HepG2 (cell line): Measurements from ENCODE around the gene LILRB4. TPM values are rescaled to one million over a fixed set of nuclear protein-coding genes. Genes with fewer than 3 reads are reported as not detected.

Experiments
- CEBPB ChIP-seq: IDR thresholded peaks from 2 replicates; pipeline ENCODE4 v1.6.1; 2011; ENCODE audit warnings: low read depth, low read length, improper control_type of control experiment, borderline replicate concordance
- CREB1 ChIP-seq, 2 experiments: fragments of 450-650 bp in 1 of 2; IDR thresholded peaks; 2 replicates each; pipeline ENCODE4 v1.6.1; 2016 to 2017; ENCODE audit warnings: control low read depth in 1 of 2, mild to moderate bottlenecking in 1 of 2, missing compliant biosample characterization in 1 of 2, missing genetic modification characterization in 1 of 2
- FOXK1 ChIP-seq: sonication (generic); formaldehyde crosslinking; IDR thresholded peaks from 2 replicates; pipeline ENCODE4 v1.4.0; 2020; ENCODE audit warnings: low read depth, missing genetic modification reagents, borderline replicate concordance
- GPBP1L1 ChIP-seq: sonication (generic); formaldehyde crosslinking; IDR thresholded peaks from 2 replicates; pipeline ENCODE4 v1.5.0; 2020; ENCODE audit warnings: mild to moderate bottlenecking, missing genetic modification reagents
- MYC ChIP-seq: sonication (generic); formaldehyde crosslinking; IDR thresholded peaks from 2 replicates; pipeline ENCODE4 v1.9.0; 2021; ENCODE audit warnings: missing genetic modification reagents, borderline replicate concordance
- NR1H2 ChIP-seq: sonication (generic); formaldehyde crosslinking; IDR thresholded peaks from 2 replicates; pipeline ENCODE4 v1.8.1; 2022; ENCODE audit warnings: low read depth, missing genetic modification reagents, borderline replicate concordance
- PHB2 ChIP-seq: fragments of 450-650 bp; IDR thresholded peaks from 2 replicates; pipeline ENCODE4 v1.6.1; 2018; ENCODE audit not compliant: partially characterized antibody
- SCMH1 ChIP-seq: sonication (generic); formaldehyde crosslinking; IDR thresholded peaks from 2 replicates; pipeline ENCODE4 v1.9.0; 2021; ENCODE audit warnings: missing genetic modification reagents, mild to moderate bottlenecking, borderline replicate concordance
- THAP9 ChIP-seq: sonication (generic); formaldehyde crosslinking; IDR thresholded peaks from 2 replicates; pipeline ENCODE4; 2020; ENCODE audit warnings: missing genetic modification reagents, mild to moderate bottlenecking, borderline replicate concordance
- ZBTB21 ChIP-seq: sonication (generic); formaldehyde crosslinking; IDR thresholded peaks from 2 replicates; pipeline ENCODE4 v1.4.0; 2020; ENCODE audit warnings: missing genetic modification reagents
- ZNF124 ChIP-seq: sonication (generic); formaldehyde crosslinking; IDR thresholded peaks from 2 replicates; pipeline ENCODE4 v1.4.0; 2020; ENCODE audit warnings: missing genetic modification reagents
- ZNF160 ChIP-seq: sonication (generic); formaldehyde crosslinking; IDR thresholded peaks from 2 replicates; pipeline ENCODE4 v1.8.0; 2022; ENCODE audit warnings: mild to moderate bottlenecking, inconsistent platforms, missing genetic modification reagents
- ZNF251 ChIP-seq: sonication (generic); formaldehyde crosslinking; IDR thresholded peaks from 2 replicates; pipeline ENCODE4 v1.9.0; 2021; ENCODE audit warnings: mild to moderate bottlenecking, missing genetic modification reagents
- ZNF296 ChIP-seq: sonication (generic); formaldehyde crosslinking; conservative IDR thresholded peaks from 2 replicates; pipeline ENCODE4 v1.5.0; 2020; ENCODE audit warnings: mild to moderate bottlenecking, missing genetic modification reagents
- ZNF451 ChIP-seq: sonication (generic); formaldehyde crosslinking; IDR thresholded peaks from 2 replicates; pipeline ENCODE4 v1.5.0; 2020; ENCODE audit warnings: mild to moderate bottlenecking, missing genetic modification reagents
- ZNF841 ChIP-seq: sonication (generic); formaldehyde crosslinking; IDR thresholded peaks from 2 replicates; pipeline ENCODE4 v1.8.1; 2023; ENCODE audit warnings: missing genetic modification reagents, borderline replicate concordance
- ZZZ3 ChIP-seq: sonication (generic); formaldehyde crosslinking; IDR thresholded peaks from 2 replicates; pipeline ENCODE4 v1.4.0; 2020; ENCODE audit warnings: missing genetic modification reagents, mild to moderate bottlenecking, borderline replicate concordance
- polyA plus RNA-seq, 8 experiments: library from polyadenylated mRNA; depleted of rRNA in 3 of 8; stranded (reverse) in 7 of 8; unstranded in 1 of 8; fragments of >200 nt; fragmentation: Illumina TruSeq in 4 of 8; extraction: Trizol in 4 of 8; gene quantifications; 2 replicates each; pipeline versions ENCODE4 v1.2.1 to v1.2.3, GENCODE V29; 2011 to 2016; ENCODE audit warnings: low read depth in 4 of 8, missing spikeins in 1 of 8, mixed read lengths in 1 of 8; ENCODE audit not compliant: insufficient read depth in 1 of 8
- total RNA-seq, 5 experiments: library from RNA; depleted of rRNA; stranded (reverse); fragments of >200 nt; fragmentation: Illumina TruSeq; extraction: Trizol; gene quantifications; 2 replicates each; pipeline ENCODE4 v1.2.3, GENCODE V29; 2016; ENCODE audit warnings: low read depth in 1 of 5
- TF ChIP-seq, protein P1 (sequence below): sonication (generic); formaldehyde crosslinking; IDR thresholded peaks from 2 replicates; pipeline ENCODE4 v1.5.0; 2020; ENCODE audit warnings: missing genetic modification reagents
- TF ChIP-seq, protein P2 (sequence below): IDR thresholded peaks from 2 replicates; pipeline ENCODE4 v1.6.1; 2016
- TF ChIP-seq, protein P3 (sequence below): sonication (generic); formaldehyde crosslinking; IDR thresholded peaks from 2 replicates; pipeline ENCODE4 v1.5.1; 2020; ENCODE audit warnings: mild to moderate bottlenecking, missing genetic modification reagents
- TF ChIP-seq, protein P4 (sequence below), 2 experiments: fragments of 450-650 bp in 1 of 2; sonication (generic) in 1 of 2; formaldehyde crosslinking; IDR thresholded peaks; 2 replicates each; pipeline versions ENCODE4 v1.5.0 to v1.8.0; 2020 to 2022; ENCODE audit warnings: mild to moderate bottlenecking in 1 of 2, missing genetic modification reagents in 1 of 2

Gene LILRB4
- total and polyA plus RNA-seq, 2 of the 13 experiments (the other 11 are each of a cell fraction or from before 2014, with no cell fraction given), result not detected

DNA sequence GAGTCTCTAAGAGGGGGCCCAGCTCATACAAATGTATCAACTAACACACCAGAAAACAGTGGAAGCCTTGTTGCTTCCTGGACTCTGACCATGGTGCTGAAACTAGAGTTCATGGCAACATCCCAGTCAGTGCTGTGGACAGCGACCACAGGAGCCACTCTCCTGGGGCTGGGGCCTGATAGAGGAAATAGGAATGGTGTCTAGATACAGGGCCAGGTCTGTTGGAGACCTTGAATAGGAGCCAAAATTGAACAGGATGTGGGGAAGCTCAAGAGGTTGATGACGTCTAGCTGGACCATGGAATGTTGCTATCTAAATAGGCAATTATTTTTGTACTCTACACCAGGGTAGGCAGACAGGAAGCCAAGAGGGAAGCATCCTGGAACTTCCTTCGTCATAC is 21.7 kb downstream of the LILRB4 start (continued):
- TF ChIP-seq GPBP1L1, result no peak
- peak; percentile 69; the same call in 1 of the 2 replicates for TF ChIP-seq ZNF124 (CRISPR knock-in tag)
- no peak for TF ChIP-seq ZNF451 (CRISPR knock-in tag)
- TF ChIP-seq, protein P1, sequence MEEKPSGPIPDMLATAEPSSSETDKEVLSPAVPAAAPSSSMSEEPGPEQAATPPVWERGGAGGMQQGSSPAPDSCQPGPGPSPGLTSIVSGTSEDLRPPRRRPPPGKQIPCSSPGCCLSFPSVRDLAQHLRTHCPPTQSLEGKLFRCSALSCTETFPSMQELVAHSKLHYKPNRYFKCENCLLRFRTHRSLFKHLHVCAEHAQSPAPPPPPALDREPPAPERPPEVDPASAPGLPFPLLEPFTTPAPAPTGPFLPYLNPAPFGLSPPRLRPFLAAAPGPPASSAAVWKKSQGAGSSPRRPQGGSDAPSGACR, result no peak
- peak; percentile 55; the same call in 1 of the 2 replicates for TF ChIP-seq ZBTB21 (CRISPR knock-in tag)
- no peak for TF ChIP-seq ZZZ3 (CRISPR knock-in tag)
- TF ChIP-seq, protein P2, sequence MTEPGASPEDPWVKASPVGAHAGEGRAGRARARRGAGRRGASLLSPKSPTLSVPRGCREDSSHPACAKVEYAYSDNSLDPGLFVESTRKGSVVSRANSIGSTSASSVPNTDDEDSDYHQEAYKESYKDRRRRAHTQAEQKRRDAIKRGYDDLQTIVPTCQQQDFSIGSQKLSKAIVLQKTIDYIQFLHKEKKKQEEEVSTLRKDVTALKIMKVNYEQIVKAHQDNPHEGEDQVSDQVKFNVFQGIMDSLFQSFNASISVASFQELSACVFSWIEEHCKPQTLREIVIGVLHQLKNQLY (CRISPR knock-in tag), result no peak
- no peak for TF ChIP-seq PHB2
- TF ChIP-seq ZNF296, result no peak
- TF ChIP-seq THAP9 (CRISPR knock-in tag), result no peak
- TF ChIP-seq CEBPB, result no peak
- TF ChIP-seq ZNF160, result 0 out of 2 replicates have a peak, but pooled peaks have one; percentile 70
- TF ChIP-seq ZNF841 (CRISPR knock-in tag), result no peak
- TF ChIP-seq NR1H2 (CRISPR knock-in tag), result no peak
- TF ChIP-seq, protein P3, sequence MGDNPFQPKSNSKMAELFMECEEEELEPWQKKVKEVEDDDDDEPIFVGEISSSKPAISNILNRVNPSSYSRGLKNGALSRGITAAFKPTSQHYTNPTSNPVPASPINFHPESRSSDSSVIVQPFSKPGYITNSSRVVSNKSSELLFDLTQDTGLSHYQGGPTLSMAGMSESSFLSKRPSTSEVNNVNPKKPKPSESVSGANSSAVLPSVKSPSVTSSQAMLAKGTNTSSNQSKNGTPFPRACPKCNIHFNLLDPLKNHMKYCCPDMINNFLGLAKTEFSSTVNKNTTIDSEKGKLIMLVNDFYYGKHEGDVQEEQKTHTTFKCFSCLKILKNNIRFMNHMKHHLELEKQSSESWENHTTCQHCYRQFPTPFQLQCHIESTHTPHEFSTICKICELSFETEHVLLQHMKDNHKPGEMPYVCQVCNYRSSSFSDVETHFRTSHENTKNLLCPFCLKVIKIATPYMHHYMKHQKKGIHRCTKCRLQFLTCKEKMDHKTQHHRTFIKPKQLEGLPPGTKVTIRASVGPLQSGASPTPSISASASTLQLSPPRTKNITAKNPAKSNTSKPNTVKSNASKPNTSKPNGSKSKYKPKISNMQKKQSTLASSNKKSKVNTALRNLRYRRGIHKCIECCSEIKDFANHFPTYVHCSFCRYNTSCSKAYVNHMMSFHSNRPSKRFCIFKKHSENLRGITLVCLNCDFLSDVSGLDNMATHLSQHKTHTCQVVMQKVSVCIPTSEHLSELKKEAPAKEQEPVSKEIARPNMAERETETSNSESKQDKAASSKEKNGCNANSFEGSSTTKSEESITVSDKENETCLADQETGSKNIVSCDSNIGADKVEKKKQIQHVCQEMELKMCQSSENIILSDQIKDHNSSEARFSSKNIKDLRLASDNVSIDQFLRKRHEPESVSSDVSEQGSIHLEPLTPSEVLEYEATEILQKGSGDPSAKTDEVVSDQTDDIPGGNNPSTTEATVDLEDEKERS (CRISPR knock-in tag), result 0 out of 2 replicates have a peak, but pooled peaks have one; percentile 29
- no peak for TF ChIP-seq MYC (CRISPR knock-in tag)
- TF ChIP-seq, protein P4, sequence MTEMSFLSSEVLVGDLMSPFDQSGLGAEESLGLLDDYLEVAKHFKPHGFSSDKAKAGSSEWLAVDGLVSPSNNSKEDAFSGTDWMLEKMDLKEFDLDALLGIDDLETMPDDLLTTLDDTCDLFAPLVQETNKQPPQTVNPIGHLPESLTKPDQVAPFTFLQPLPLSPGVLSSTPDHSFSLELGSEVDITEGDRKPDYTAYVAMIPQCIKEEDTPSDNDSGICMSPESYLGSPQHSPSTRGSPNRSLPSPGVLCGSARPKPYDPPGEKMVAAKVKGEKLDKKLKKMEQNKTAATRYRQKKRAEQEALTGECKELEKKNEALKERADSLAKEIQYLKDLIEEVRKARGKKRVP (CRISPR knock-in tag; IDR thresholded peaks at IDR 0.05), result no peak
- TF ChIP-seq ZNF251, result no peak
- no peak for TF ChIP-seq SCMH1
- no peak for TF ChIP-seq CREB1 (IDR thresholded peaks at IDR 0.05)
- no peak for TF ChIP-seq CREB1 (CRISPR knock-in tag; IDR thresholded peaks at IDR 0.05)
- TF ChIP-seq FOXK1 (CRISPR knock-in tag), result peak; percentile 86; the same call in 1 of the 2 replicates
